HG03103 (cell line): ENCODE measurements around the gene PI4KA.
"Not testable (repeated sequence)": the region's sequence is repeated elsewhere in the genome, so short reads cannot be mapped to it uniquely, and the experiment has no call there.

Source experiments
- ATAC-seq: cut with Tn5 transposase; IDR thresholded peaks from one replicate; pipeline ENCODE4 v1.9.1; 2021; ENCODE audit warnings: low read depth; ENCODE audit not compliant: unreplicated experiment

Gene PI4KA

DNA sequence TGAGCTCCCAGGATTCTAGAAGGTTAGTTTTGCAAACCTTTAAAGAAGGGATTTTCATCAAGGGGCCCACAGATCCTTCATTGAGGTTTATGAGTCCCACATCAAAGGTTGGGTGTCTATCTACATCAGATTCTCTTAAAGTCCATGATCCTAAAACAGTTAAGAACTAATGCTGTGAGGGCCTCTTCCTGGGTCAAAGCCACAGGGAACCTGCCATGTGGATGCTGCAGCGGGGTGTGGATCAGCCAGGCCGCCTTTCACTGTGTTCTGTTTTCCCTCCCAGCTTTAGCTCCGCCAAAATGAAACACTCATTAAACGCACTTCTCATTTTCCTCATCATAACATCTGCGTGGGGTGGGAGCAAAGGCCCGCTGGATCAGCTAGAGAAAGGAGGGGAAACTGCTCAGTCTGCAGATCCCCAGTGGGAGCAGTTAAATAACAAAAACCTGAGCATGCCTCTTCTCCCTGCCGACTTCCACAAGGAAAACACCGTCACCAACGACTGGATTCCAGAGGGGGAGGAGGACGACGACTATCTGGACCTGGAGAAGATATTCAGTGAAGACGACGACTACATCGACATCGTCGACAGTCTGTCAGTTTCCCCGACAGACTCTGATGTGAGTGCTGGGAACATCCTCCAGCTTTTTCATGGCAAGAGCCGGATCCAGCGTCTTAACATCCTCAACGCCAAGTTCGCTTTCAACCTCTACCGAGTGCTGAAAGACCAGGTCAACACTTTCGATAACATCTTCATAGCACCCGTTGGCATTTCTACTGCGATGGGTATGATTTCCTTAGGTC lies 79.4 kb downstream of the PI4KA start:
- ATAC-seq, result no peak

DNA sequence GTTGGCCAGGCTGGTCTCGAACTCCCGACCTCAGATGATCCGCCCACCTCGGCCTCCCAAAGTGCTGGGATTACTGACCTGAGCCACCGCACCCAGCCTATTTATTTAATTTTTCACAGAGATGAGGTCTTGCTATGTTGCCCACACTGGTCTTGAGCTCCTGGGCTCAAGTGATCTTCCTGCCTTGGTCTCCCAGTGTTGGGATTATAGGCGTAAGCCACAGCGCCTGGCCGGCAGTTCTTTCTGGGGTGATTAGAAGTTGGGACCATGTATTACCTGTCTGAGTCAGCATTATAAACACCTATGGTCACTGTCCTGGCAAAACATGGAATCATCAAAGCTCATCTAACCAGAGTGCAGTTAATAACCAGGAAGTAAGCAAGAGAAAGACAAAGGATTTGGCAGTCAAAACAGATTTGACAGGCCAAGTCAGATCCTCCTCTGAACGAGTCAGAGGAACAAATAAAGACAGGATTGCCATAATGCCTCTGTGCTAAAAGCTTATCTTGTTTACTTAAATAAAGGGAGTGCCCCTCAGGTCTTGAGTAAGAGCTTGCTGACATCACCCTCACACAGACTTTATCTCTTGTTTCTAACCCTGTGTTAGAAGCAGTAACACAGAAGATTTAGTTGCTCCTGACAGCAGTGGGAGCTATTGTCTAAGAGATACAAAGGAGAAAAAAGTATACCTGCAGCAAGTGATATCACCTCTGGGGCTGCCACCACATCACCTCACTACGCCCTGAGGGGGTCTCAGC lies 81.0 kb downstream of the PI4KA start:
- no peak for ATAC-seq

DNA sequence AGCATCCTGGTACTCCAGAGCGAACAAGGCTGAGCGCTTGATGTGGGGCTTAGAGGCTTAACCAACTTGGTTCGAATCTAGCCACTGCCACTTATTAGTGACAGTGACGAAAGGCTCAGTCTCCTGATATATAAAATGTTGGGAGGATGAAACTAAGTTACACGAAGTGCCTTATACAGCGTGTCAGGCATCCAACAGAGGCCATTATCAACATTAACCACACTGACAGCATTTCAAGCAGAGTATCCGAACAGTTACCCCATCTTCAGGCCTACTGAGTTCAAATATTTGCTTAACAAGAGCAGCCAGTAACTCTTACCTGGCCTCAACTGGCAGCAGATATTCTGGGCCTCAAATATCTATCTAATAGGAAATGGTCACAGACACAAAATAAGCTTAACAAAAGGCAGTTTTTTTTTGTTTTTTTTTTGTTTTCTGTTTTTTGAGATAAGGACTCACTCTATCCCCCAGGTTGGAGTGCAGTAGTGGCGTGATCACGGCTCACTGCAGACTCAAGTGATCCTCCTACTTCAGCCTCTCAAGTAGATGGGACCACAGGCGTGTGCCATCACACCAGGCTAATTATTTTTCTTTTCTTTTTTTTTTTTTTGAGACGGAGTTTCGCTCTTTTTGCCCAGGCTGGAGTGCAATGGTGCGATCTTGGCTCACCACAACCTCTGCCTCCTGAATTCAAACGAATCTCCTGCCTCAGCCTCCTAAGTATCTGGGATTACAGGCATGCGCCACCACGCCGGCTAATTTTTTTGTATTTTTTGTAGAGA lies 81.8 kb downstream of the PI4KA start:
- ATAC-seq, result no peak

DNA sequence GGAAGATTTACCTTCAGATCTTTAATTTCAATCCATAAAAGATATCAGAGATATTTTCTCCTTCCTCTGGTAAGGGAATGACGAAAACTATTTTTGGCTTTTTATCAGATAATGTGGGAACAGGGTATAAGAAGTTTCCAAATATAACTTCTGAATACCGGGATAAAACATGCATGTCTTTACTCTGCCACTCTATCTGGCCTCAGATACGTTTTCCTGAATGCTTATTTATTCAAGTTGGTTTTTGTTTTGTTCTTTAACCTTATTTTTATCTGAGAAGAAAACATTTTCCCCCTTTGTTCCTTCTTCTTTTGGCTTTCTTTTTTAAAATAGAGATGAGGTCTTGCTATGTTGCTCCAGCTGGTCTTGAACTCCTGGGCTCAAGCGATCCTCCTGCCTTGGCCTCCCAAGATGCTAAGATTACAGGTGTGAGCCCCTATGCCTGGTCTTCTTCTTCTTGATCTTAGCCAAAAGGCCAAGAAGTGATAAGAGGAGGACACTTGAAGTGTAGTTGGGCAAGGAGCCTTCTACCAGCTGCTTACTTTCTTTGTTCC lies 83.2 kb downstream of the PI4KA start:
- ATAC-seq, result no peak

DNA sequence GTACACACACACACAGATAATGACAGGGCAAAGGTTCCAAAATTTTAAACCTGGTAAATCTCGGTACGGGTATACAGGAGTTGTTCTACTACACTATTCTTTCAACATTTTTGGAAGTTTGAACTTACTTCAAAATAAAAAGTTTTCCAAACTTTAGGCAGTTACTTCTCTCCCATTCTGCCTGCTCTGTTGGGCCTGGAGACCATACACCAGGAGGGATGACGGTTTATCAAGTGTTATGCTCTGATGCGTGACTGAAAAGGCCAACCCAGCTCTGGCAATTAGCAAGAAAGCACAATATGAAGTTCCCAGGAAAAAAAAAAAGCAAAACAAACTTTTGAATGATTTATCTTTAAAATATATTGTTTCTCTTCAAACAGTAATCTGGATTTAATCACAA lies 83.7 kb downstream of the PI4KA start:
- ATAC-seq, result no peak

DNA sequence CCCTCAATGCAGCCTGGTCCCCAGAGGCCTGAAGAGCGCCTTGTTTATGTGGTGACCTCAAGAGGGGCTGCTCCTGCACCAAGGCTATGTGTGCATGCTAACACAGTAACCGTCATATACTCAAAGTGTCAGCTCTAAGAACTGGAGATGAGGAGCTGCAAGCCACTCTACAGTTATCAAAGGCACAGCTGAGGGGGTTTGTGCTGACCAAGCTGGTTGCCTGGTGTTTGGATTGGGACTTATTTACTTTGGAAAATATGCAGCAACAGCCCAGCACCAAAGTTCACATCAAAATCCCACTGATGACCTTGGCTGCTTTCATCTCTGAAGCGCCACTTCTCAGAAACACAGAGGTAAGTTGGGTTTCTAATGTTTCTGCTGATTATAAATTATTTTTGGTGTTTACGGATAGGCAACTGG lies 84.8 kb downstream of the PI4KA start, which contains the start of gene SERPIND1:
Gene SERPIND1 (plus strand): TSS at position 321 of the 420 bp plus-strand sequence. CDS start 5,200 bp downstream, outside the sequence.
- ATAC-seq, result no peak

DNA sequence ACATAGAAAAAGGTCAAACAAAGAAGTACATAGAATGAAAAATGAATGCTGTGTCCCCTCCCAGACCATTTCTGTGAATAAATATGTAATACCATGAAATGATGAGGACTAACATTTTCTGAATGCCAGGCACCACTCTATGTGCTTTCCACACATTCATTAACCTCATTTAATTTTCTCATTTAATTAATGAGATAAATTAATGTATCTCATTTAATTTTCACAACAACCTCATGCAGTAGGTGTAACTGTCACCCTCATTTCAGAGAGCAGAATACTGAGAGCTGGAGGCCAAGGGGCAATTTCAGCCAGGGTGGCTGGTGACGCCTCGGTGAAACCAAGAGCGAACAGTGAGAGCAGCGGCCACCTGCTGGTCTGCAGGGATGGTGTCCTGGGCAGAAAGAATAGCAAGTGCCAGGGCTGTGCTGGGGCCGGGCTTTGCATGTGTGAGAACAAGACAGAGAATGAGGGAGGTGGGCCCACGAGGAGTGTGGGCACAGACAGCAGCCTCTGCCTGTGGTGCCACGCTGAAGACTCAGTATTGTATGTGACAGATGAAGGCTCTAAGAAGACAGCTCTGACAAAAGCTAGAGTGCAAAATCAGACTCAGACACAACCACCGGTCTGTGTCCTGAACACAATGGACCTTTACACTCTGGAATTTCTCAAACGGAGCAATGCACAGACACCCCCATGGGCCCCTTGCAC lies 86.5 kb downstream of the PI4KA start:
- ATAC-seq, result no peak

DNA sequence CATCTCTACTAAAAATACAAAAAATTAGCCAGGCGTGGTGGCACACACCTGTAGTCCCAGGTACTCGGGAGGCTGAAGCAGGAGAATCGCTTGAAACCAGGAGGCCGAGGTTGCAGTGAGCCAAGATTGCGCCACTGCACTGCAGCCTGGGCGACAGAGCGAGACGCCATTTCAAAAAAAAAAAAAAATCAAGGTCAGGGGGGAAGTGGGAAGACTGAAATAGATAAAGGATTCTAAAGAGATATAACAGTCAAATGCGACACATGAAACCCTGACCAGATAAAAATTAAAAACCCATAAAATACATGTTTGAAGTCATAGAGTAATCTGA lies 89.2 kb downstream of the PI4KA start:
- ATAC-seq, result not testable (repeated sequence)

DNA sequence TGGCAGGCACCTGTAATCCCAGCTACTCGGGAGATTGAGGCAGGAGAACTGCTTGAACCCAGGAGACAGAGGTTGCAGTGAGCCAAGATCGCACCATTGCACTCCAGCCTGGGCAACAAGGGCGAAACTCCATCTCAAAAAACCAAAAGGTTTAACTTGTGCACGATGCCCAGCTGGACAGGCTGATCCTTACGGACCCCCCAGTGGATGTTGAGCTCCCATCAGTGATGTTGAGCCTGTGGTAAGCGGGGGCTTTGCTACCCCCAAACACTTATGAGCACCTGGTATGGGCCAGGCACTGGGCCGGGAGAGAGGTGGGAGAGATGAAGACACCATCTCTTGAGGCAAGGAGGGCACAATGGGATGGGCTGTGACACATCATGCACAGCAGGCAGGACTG lies 92.1 kb downstream of the PI4KA start:
- ATAC-seq, result no peak

DNA sequence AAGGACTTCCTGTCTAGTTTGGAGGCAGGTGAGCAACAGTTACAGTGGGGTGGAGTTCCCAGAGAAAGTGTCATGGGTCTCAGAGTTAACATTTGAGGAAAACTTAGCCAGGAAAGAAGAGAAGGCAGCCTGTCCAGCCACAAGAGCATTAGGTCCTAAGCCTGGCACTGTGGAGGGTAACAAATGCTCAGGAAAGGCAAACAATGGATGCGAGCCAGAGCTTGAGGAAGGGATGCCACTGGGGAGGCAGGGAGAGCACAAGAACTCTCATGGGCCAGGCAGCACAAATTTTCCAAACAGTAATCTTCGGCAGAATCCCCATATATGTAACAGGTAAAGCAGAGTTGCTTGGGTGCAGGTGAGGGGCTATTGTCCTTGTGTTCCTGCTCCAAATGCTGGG lies 92.7 kb downstream of the PI4KA start:
- no peak for ATAC-seq

DNA sequence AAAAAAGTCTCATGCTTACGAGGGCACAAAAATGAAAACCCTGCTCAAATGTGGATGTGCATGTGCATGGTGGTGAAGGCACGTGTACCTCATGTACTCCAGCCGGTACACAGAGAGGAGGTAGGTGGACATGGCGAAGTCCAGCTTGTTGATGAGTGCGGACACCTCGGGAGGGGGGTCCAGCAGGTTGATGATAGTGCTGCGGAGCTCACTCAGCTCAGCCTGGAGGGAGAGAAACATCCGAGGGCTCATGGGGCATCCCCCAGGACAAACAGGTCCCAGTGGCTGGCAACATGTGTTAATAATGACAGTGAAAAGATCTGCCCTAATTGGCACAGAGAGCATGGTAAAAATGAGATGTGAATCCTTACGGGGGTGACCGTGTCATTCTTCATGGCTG lies 93.9 kb downstream of the PI4KA start:
- ATAC-seq, result no peak

DNA sequence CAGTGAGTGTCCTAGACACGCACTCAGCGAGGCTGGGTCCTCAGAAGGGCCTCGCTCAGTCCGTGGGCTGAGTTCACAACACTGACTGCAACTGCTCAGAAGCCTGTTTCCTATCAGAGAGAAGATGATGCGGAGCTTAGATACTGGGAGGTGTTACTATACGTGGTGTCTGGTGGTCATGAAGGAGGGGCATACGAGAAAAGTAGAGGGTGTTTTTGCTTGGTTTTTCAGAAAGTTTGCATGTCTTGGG lies 94.2 kb downstream of the PI4KA start:
- ATAC-seq, result no peak

DNA sequence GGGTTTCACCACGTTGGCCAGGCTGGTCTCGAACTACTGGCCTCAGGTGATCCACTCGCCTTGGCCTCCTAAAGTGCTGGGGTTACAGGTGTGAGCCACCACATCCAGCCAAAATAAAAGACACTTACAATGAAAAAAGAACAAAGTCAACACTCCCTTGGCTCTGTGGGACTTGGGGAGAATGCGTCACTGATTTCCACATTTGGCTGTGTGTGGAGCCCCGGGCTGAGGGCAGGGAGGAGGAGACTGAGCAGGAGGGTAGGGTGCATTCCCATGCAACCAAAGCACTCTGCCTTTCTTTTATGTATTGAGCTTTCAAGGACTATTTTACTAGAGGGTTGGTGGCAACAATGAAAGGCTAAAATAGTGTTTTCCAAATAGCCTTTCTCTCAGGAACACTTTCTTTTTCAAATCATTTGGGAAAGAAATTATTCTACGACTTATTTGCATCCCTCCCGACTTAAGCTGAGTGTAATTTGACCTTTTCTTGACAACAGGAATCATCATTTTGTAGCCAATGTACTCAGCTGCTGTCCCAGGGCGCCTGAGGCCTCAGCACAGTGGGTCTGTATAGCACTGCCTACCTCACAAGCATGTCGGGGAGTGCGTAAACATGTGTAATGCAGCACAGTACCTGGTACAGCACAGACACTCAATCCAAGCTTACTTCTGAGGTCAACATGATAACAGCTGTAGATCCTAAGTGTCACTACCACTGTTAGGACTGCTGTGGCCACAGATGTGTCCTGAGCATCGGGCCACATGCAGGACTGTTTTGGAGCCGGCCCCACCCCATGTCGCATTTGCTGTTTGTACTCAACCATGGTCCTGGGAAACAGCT lies 94.8 kb downstream of the PI4KA start:
- ATAC-seq, result no peak

DNA sequence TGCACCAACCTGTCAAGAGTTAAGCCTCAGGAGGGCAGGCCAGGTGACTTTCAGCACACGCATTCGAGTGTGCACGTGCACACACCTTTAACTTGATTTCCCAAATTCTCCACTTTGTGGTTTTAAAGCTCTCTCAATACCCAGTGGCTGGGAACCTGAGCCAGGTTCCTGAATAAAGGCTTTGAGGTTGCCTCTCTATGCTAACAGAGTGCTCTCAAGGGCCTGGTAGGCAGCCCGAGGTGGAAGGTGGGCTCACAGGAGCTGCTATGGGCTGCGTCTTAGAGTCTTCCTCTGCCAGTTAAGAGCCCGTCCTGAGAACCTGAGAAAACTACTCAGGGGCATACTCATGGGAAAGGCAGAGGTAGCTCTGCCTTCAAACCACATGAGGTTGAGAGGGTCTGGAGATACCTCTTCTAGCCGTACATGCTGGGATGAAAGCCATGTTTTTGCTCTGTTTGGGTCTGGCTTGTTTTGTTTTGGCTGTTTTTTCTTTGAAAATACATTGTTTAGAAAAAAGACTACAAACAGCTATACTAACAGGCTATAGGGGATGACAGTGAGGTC lies 96.3 kb downstream of the PI4KA start:
- no peak for ATAC-seq

DNA sequence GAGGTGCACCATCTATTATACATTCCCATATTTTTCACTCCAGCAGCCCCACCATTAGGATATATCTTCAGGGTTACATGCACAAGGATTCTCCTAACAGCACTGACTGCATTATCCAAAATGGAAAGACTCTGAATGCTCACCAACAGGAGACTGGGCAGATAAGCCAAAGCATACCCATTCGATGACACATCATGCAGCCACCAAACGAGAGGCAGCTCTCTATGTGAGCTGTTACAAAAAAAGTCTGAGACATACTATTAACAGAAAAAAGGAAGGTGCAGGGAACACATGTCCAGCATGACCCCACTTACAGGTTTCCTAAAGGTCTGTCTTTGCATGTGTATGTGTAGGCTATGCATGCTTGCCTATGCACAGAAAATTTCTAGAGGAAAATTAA lies 97.1 kb downstream of the PI4KA start:
- ATAC-seq, result no peak

DNA sequence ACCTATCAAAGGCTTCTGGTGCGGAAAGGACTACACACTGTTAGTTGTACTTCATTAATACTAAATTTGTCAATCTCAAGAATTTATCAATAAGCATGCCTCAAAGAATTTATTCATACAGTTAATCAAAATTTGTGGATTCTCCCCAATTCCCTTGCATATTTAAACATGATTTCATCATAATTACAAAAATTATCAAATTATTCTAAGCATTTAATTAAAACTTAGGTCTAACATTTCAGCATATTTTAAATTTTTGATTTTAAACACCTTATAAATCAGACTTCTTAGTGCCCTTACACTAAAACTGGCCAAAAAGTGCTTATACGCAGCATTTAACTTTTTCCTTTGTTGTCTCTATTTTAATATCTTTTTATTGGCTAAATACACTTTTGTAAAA lies 98.5 kb downstream of the PI4KA start:
- ATAC-seq, result no peak

DNA sequence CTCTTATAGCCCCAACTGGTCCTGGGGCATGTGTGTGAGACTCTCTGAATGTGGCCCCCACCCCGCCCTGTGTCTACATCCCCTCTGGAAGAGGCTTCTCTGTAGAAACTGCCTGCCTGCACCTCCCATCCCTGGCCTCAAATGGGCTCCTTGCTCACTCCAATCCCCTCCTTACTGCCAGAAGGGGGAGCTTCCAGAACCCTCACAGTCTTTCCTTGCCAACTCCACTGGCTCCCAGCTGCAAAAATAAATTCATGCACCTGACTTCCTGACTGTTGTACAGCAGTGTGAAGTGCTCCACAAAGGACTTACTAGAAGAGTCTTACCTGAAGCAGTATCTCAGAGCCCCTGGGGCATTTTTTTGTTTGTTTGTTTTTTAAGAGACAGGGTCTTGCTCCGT lies 99.9 kb downstream of the PI4KA start:
- ATAC-seq, result no peak

DNA sequence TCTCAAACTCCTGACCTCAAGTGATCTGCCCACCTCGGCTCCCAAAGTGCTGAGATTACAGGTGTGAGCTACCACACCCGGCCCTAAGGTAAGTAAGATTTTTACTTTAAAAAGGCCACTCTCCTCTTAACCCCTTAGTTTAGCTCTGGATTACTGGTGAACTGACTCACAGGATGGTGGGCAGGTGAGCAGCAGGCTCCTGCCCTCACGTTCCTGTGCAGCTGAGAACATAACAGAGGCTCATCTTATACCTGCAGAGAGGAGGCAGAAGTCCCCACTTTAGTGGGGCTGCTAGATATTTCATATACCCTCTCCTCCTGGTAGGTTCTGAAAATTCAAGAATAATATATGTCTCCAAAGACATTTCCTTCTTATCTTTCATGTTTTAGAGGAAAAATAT lies 101.8 kb downstream of the PI4KA start:
- ATAC-seq, result no peak

DNA sequence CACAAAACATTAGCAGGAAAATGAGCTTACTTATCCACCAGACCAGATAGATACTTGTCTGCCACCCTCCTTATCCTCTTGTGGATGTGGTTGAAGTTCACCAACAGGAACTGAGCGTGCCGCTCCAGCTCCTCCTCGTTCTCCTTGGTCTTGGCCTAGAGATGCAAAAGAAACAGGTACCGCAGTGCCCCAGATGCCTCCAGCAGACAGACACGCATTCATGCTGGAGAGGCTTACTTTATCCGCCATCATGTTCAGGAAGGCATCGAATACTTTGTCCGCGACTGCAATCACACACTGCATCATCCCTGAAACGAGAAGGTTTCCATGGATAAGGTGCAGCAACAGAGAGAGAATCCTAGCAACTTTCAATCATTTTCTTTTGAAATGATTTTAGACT lies 105.7 kb downstream of the PI4KA start:
- ATAC-seq, result no peak
